ENCODE results near the gene STK32B.
"Not testable (repeated sequence)": the region's sequence is repeated elsewhere in the genome, so short reads cannot be mapped to it uniquely, and the experiment has no call there.

Gene STK32B

DNA sequence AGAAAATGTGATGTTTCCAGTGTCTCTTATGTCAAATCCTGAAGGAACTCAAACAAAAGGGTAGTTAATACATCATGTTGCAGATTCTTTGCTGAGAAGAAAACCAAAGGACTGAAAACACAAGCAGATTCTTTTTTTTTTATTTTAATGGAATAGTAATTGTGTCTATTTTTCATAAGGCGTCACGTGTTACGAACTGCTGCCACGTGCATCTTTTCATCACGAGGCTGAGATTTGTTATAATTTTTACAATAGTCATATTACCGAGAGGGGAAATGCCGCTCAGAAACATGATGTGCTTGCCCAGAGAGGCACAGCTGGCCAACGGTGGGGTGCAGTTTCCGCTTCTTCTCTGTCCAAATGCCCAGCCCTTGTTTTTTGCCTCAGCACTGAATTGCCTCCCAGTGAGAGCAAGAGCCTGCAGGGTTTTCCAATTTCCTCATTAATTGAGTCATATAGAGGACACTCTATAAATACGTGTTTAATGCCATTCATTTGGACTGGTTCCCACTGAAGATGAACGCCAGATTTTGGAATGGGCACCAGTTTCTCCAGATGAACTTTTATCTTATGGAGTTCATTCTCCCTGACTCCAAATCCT, 225.3 kb downstream of the STK32B start:
- no peak for DNase-seq (ENCODE audit: low spot score)
- TF ChIP-seq CTCF (IDR thresholded peaks at IDR 0.05; ENCODE audit: extremely low read depth, missing control alignments) = no peak

GRCh38 chr4:5277079-5277478, 225.8 kb downstream of the STK32B start:
- TF ChIP-seq CTCF (IDR thresholded peaks at IDR 0.05; ENCODE audit: extremely low read depth, missing control alignments) = no peak
- DNase-seq (ENCODE audit: low spot score) = no peak

DNA sequence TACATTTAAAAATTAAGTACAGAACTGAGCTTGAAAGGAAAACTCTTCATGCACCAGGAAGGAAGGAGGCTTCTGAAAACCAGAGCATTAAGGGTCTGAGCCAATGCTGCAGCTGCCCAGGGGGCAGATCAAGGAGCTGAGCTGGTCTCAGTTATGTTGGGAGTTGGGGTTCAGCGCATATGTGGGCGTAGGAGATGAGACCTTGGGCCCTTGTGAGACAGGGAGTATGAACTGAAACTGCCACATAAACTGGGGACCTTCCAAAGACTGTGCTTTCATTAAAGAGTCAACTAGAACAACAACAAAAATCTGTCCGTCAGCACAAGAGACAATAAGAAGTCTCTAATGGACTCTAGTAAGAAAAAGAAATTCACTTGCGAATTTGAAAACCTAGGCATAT, 226.9 kb downstream of the STK32B start:
- DNase-seq (ENCODE audit: low spot score) = no peak
- TF ChIP-seq CTCF (IDR thresholded peaks at IDR 0.05; ENCODE audit: extremely low read depth, missing control alignments) = no peak

GRCh38 chr4:5280069-5280468, 228.8 kb downstream of the STK32B start:
- DNase-seq (ENCODE audit: low spot score) = not testable (repeated sequence)

DNA sequence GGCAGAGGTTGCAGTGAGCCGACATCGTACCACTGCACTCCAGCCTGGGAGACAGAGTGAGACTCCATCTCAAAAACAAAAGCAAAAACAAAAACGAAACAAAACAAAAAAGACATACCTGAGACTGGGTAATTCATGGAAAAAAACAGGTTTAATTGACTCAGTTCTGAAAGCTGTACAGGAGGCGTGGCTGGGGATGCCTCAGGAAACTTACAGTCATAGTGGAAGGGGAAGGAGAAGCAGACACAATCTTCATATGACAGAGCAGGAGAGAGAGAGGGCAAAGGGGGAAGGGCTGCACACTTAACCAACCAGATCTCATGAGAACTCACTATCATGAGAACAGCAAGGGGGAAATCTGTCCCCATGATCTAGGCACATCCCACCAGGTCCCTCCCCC, 229.5 kb downstream of the STK32B start:
- DNase-seq (ENCODE audit: low spot score) = no peak
- TF ChIP-seq CTCF (IDR thresholded peaks at IDR 0.05; ENCODE audit: extremely low read depth, missing control alignments) = no peak

- no peak for TF ChIP-seq CTCF (IDR thresholded peaks at IDR 0.05; ENCODE audit: extremely low read depth, missing control alignments)
- no peak for DNase-seq (ENCODE audit: low spot score)
Observed at GRCh38 chr4:5283837-5284236, 232.6 kb downstream of the STK32B start.

DNA sequence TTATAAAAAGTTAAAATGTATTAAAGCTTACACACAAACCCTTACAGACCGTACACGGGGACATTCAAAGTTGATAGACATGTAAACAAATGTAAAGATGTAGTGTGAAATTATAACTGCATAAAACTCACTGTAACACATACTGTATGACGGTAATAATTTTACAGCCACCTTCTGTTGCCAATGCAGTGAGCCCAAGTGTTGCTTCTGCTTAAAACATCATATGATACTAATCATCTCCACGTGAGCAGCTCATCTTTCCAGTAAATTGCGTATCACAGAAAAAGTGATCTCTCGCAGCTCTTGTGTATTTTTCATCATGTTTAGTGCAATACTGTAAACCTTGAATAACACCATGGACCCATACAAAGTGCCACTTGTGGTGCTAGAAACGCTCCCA, 233.2 kb downstream of the STK32B start:
- no peak for DNase-seq (ENCODE audit: low spot score)
- no peak for TF ChIP-seq CTCF (IDR thresholded peaks at IDR 0.05; ENCODE audit: extremely low read depth, missing control alignments)

DNA sequence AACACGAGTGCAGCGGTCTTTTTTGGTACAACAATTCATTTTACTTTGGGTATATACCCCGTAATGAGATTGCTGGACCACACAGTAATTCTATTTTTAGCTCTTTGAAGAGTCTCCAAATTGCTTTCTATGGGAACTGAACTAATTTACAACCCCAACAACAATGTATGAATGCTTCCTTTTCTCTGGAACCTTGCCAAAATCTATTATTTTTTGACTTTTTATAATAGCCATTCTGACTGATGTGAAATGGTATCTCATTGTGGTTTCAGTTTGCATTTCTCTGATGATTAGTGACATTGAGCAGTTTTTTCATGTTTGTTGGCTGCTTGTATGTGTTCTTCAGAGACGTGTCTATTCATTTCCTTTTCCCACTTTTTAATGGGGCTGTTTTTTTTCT, 240.8 kb downstream of the STK32B start:
- no peak for TF ChIP-seq CTCF (IDR thresholded peaks at IDR 0.05; ENCODE audit: extremely low read depth, missing control alignments)
- no peak for DNase-seq (ENCODE audit: low spot score)

DNA sequence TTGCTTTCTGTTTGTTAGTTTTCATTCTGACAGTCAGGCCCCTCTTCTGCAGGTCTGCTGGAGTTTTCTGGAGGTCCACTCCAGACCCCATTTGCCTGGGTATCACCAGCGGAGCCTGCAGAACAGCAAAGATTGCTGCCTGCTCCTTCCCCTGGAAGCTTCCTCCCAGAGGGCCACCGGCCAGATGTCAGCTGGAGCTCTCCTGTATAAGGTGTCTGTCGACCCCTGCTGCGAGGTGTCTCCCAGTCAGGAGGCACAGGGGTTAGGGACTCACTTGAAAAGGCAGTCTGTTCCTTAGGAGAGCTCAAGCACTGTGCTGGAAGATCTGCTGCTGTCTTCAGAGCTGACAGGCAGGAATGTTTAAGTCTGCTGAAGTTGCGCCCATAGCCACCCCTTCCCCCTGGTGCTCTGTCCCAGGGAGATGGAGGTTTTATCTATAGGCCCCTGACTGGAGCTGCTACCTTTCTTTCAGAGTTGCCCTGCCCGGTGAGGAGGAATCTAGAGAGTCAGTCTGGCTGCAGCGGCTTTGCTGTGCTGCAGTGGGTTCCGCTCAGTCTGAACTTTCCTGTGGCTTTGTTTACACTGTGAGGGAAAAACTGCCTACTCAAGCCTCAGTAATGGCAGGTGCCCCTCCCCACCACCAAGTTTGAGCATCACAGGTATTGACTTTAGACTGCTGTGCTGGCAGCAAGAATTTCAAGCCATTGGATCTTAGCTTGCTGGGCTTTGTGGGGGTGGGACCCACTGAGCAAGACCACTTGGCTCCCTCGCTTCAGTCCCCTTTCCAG, 246.9 kb downstream of the STK32B start:
- not testable (repeated sequence) for DNase-seq (ENCODE audit: low spot score)
